GM18907 (cell line): ENCODE results near the gene TMPRSS13.
"Not testable (repeated sequence)": the region's sequence is repeated elsewhere in the genome, so short reads cannot be mapped to it uniquely, and the experiment has no call there.

Experiments
- ATAC-seq: cut with Tn5 transposase; IDR thresholded peaks from one replicate; pipeline ENCODE4 v1.9.1; 2021; ENCODE audit warnings: mild to moderate bottlenecking, moderate library complexity; ENCODE audit not compliant: unreplicated experiment

TMPRSS13 gene

DNA sequence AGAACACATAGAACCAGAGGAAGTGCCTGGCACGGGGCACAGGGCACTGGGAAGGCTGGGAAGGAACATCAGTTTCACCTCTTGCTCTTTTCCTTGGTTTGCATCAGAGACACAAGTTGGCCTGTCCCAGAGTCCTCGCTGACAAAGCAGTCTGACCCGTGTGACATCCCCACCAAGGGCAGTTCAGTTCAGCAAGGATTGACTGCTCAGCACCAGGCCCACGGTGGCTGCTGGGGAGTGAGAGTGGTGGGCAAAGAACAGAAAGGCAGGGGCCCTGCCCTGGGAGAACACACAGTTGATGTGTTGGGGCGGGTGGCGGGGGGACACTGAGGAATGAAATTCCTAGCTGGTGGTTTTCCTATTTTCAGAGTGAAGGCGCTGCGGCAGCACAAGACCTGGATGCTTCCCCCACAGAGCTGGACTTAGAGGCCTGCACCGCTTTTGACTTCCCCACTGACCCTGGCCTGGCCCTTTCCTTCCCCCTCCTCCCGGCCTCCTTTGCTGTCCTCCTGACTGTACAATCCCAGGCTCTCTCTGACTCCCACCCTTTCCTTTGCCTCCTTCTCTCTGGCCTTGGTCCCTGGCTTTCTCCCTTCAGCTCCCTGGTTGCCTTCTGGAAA is 2.2 kb upstream of the TMPRSS13 start:
- ATAC-seq: no peak

DNA sequence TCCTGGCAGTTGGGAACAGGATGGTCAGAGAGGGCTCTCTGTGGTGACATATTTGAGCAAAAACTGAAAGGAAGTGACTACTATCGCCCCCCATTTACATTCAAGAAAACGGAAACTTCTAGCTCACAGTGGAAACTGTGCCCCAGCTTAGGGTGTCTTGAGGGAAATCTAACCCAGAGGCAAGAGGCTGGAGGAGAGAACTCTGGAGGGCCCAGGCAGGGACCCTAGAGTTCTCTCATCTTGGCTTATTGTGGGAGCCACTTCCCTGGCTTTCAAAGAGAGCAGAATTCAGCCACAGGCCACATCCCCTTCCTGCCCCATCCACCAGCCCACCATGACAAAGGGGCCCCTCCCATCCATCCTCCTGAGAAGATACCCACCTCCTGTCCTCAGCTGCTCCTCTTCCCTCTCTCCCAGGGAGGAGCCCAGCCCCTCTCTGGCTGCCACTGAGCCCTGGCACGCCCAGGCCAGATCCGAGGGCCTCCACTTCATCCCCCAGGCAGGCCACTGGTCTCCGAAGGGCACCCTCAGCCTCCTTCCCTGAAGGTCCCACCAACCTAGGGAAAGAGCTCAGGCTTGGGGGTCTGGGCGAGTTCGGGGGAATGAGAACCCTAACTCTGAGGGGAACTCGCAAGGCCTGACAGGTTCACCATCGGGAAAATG is 1.6 kb upstream of the TMPRSS13 start:
- ATAC-seq: no peak

DNA sequence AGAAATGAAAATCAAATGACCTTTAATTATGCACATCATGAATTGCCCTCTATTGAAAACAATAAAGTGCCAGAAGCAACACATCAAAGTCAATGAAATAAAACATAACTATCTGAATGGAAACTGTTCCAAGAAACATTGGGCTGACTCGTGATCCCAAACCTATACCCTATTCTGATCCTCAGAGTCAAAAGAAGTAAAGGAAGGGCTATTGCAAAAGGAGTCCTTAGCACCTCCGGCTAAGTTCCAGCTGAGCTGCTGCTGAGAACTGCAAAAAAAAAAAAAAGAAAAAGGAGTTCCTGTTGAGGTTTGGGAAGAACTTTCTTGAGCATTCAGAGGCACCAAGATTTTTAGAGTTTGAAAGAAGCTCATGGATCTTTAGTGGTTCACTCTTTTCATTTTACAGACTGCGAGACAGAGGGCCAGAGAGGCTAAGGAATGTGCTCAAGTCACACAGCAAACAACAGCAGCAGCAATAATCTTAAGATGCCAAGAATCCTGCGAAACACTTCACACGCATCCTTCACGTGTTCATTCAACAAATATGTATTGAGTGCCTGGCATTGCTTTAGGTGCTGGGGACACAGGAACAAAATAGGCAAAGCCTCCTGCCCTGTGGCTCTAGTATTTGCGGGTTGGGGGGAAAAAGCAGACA is 841 bp upstream of the TMPRSS13 start:
- no peak for ATAC-seq

DNA sequence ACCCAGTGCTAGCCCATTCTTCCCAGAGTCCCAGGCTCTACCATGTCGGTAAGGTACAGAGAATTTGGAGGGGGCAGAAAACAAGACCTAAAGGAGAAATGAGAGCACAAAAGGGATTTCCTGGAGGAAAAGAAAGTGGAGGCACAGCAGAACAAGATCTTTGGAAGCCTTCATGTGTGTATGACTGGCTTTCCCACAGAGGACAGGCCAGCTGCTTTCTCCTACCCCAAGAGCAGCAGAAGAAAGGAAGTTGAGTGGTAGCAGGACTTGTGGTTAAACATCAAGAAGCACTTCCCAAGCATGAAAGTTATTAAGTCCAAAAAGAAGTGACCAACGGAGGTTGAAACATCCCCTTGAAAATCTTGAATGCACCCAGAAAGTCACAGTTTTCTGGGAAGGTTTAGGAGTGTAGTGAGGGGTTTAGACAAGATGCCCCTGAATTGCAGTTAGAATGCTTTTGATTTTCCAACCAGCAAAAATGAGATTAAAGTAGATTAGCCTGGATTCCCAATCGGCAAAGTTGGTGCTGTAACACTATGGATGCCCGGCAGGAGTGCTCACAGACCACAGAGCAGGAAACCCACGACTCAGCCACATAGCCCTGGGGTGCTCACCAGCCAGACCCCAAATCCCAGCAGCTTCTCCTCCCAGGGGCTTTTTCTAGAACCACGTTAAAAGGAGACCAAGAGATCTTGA is 608 bp downstream of the TMPRSS13 start:
- no peak for ATAC-seq

- ATAC-seq: no peak
These were observed 1.3 kb downstream of the TMPRSS13 start for GRCh38 chr11:117927926-117928325.

DNA sequence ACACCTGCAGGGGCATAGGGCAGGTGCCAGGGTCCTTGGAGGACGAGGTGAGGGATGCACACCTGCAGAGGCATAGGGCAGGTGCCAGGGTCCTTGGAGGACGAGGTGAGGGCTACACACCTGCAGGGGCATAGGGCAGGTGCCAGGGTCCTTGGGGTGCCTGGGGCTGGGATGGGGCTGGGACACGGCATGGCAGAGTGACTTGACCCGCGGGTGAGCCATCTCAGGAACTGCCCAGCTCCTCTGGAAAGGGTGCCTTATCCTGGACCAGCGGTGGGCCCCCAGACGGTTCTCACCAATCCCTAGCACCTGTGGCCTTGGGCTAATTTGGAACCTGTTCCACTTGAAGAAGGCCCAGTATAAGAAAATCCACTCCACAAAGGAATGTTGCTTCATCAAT is 3.0 kb downstream of the TMPRSS13 start:
- not testable (repeated sequence) for ATAC-seq

- no peak for ATAC-seq
These were observed 3.8 kb downstream of the TMPRSS13 start for GRCh38 chr11:117925198-117925925.

- ATAC-seq: no peak
These were observed 4.5 kb downstream of the TMPRSS13 start for GRCh38 chr11:117924631-117925170.

GRCh38 chr11:117923773-117924172 is 5.4 kb downstream of the TMPRSS13 start:
- ATAC-seq: no peak

DNA sequence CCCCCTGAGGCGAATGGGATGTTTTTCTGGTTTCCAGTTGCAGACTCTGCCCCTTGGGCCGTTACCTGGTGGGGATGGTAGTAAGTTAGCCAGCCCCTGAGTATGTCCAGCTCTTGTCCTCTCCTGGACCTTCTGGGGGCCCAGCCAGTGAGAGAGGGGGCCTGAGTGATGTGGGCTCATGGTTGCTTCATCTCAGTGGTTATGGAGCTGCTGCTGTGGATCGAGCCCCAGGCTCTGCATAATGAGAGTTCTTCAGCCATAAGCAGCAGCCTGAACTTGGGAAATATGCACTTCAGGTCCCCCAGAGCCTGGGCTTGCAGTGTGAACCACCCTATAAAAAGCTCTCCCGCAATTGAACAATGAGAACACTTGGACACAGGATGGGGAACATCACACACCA is 5.9 kb downstream of the TMPRSS13 start:
- no peak for ATAC-seq

- no peak for ATAC-seq
These were observed 7.3 kb downstream of the TMPRSS13 start for GRCh38 chr11:117921893-117922292.

DNA sequence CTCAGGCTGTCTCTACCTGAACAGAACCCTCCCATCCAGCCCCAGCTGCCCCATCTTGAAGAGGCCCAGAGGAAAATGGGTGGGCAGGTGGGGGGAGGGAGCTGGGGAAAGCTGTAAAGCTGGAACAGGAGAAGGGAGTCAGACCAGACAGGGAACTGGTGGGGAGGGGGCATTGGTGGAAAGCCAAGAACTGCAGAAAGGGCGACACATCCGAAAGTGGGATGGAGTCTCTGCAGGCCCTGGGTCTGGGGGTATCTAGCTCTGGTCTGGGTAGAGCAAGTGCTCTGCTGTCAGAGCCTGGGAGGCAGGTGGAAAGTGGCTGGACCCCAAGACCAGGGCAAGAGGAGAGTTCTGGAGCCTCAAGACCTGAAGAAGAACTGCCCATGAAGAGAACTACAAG is 7.7 kb downstream of the TMPRSS13 start:
- ATAC-seq: no peak

DNA sequence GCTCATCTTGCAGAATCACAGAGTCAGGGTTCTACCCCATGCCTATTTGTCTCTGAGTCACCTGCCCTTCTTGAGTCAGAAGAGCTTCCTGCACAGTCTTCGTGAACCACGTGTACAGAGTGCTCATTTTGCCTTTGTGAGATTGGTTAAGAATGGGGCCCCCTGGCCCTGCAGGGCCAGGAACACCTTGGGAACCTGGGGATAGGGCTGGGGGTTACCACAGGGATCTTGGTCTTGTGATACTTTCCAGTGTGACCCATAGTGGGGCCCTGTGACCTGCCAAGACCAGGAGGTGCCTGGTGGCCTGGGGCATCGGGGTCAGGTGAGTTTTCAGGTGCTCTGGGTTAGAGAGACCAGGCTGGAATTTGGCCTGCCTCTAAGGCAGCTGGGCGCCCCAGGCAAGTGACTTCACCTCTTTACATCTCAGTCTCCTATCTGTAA is 9.4 kb downstream of the TMPRSS13 start:
- ATAC-seq: no peak

DNA sequence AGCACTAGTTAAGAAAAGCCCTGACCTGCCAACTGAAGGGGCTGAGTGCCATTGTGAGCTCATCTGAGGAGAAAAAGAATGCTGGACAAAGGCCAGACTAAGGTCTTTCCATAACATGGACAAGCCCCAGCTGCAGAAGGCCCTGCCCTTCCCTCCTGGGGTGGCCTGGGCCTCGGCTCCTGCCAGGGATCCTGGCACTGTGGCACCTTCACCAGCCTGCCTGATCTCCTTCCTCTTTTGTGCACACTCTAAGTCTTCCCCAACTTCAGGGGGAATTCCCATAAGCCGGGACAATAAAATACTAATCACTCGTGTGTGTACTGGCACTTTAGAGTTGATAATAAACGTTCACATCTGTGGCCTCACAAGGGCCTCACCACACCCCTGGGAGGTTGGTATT is 9.9 kb downstream of the TMPRSS13 start:
- no peak for ATAC-seq

DNA sequence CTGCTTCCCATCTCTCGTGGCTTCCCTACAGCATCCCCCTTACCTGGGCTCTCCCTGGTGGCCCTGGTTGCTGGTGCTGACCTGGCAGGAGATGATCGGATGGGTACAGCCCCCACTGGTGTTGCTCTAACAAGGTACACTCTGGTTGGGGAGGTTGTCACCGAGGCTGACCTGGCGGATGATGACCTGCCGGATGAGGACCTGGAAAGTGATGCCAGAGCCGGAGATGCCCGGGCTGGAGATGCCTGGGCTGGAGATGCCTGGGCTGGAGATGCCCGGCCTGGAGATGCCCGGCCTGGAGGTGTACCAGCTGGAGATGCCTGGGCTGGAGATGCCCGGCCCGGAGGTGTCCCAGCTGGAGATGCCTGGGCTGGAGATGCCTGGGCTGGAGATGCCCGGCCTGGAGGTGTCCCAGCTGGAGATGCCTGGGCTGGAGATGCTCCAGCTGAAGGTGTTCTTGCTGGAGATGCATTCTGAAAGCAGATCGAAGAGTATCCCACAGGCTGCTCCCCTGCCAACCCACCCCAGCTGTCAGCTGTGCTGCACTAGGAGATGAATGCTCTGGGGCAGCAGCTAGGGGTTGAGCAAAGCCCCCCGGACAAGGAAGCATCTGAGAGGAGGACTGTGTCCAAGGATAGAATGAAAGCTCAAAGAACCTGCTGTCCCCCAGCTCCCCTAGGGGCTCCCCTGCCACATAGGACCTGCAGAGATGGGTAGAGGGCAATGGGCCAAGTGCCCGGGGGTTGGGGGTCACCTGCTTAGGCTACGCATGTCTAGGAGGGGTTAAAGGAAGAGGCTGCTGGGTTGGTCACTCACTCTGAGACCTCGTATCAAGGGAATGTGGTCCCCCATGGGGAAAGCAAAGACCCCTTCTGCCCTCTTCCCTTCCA is 10.6 kb downstream of the TMPRSS13 start:
- no peak for ATAC-seq

GRCh38 chr11:117917591-117918151 is 11.5 kb downstream of the TMPRSS13 start:
- no peak for ATAC-seq

DNA sequence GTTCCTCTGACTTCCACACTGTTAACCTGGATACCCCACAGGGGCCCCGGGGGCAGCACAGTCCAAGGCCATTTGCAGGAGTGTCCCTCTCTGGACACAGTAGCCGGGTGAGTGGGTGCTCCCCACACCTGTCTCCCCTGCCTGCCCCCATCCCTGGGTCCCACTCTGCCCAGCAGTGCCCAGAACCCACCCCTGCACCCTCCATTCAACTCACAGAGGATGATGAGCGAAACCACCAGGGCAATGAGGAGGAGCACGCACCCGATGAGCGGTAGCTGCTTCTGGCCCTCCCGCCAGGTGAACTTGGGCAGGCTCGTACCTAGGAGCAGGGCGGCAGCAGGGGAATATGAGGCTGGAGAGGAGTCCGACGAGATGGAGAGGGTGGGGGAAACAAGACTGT is 12.2 kb downstream of the TMPRSS13 start:
- ATAC-seq: no peak

DNA sequence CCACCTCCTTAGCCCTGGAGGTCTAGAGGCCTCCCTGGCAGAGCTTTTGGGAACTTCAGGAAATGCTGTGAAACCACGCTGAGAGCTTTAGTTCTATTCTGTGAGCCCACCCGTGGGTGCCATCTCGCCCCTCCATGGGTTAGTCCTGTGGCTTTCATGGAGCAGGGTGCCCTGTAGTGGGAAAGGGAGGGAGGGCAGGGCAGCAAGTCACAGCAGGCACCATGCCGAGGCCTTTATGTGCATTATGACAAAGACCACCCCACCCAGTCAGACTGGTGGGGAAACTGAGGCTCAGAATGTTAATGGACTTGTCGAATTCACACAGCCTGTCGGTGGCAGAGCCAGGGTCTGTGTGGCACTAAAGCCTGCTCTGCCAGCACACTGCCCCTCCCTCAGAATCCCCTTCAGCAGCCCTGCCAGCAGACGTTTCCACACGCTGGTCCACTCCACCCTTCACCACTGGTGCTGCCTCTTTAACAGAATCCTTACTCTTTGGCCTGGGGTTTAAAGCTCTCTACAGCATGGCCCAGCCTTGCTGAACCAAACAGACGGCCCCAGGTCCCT is 13.4 kb downstream of the TMPRSS13 start:
- ATAC-seq: no peak

DNA sequence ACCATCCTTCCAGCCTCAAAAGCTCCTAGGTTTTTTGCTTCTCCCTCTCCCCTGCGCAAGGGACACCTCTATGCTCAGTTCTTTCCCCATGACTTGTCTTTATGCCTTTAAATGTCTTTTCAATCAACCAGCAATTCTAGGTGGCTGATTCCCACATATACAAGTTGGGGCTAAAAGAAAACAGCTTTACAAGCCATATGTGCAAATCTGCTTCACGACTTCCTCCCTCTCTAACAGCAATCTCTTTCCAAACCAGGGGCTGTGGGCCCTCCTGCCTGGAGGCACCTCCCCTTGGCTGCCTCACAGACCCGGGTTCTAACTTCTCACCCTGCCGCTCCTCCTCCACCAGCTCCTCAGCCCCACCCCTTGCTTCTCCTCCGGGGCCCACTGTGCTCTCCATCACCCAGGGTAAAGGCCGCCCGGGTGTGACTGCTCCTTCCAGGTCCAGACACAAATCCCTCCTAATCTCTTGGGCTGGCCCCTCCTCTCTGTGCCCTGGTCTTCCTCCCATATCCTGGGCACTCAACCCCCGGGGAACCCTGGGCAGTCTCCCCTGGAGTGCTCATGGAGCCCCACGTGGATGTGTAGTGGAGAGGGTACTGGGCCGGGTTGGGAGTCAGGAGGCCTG is 14.1 kb downstream of the TMPRSS13 start:
- ATAC-seq: no peak
